ENCODE measurements around the gene OR9K2.
"Not testable (repeated sequence)": the region's sequence is repeated elsewhere in the genome, so short reads cannot be mapped to it uniquely, and the experiment has no call there.

The OR9K2 gene

GRCh38 chr12:55126106-55126505 is at the start of gene OR9K2:
Gene OR9K2 (plus strand): TSS chr12:55126406. CDS start chr12:55129835, 3,429 bp downstream.
- DNase-seq, result no peak

GRCh38 chr12:55092579-55092978 is 33.6 kb upstream of the OR9K2 start:
- no peak for DNase-seq

- DNase-seq, result no peak
These were observed 13.8 kb upstream of the OR9K2 start for GRCh38 chr12:55112378-55112875.

GRCh38 chr12:55116152-55116551 is 10.1 kb upstream of the OR9K2 start:
- no peak for DNase-seq

- no peak for DNase-seq
These were observed 6.6 kb downstream of the OR9K2 start for GRCh38 chr12:55132816-55133215.

GRCh38 chr12:55142669-55143565 is 16.7 kb downstream of the OR9K2 start:
- DNase-seq, result peak; percentile 30

GRCh38 chr12:55143566-55143870 is 17.3 kb downstream of the OR9K2 start:
- no peak for DNase-seq

GRCh38 chr12:55167010-55167640 is 40.9 kb downstream of the OR9K2 start:
- not testable (repeated sequence) for DNase-seq

- no peak for DNase-seq
These were observed 45.2 kb downstream of the OR9K2 start for GRCh38 chr12:55171445-55171844.

- DNase-seq, result not testable (repeated sequence)
These were observed 45.6 kb downstream of the OR9K2 start for GRCh38 chr12:55171846-55172245.

- DNase-seq, result no peak
These were observed 46.5 kb downstream of the OR9K2 start for GRCh38 chr12:55172686-55173085.

- DNase-seq, result no peak
These were observed 47.2 kb downstream of the OR9K2 start for GRCh38 chr12:55173456-55173855.
